Measurements from ENCODE around the gene MMP17. TPM values are rescaled to one million over a fixed set of nuclear protein-coding genes. Genes with fewer than 3 reads are reported as not detected.

Gene MMP17
- total and polyA plus RNA-seq, 2 of the 4 experiments (the other 2 are of a cell fraction): 1.4 to 11.8 TPM

DNA sequence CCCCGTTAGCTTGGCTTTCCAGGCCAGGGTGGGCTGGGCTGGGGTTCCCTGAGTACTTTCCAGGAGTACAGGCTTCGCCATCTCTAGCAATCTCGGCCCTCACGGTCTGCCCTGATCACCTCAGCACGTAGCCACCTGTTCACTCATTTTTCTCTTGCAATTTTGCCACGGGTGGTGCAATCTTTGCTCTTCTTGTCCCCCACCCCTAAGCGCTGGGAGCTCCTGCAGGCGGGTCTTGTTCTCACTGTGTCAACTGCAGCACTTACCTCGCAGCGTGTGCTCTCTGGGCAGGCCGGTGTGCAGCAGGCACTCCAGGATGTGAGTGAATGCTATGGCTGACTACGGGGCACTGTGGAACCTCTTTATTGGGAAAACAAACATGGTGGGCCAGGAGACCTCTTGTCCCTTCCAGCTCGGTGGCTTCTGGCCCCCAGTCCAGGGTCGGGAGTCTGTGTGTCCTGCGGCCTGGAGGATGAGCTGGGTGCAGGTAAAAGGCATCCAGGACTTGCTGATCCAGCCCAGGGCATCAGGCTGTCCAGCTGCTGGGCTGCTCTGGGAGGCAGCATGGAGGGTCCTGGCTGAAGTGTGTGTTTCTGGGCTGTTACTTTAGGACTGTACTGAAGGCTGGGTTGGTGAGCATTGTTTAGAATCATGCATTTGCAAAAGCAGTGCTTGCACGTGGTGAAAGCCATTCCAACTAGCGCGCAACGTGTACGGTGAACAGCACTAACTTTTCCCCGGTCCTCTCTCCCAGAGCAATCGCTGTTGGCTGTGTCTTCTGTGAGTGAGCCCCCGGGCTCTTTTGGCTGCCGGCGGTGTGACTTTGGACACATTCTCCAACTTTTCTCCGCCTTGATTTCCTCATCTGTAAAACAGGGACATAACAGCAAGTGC, 64.8 kb downstream of the MMP17 start:
- no peak overlapping the region for H3K18ac ChIP-seq (ENCODE audit: low read depth, low read length)
- WGBS, 2 experiments (ENCODE audit: extremely low coverage in 2 of 2, insufficient read length in 1 of 2): 71% methylated on average over 14 of the region's 26 CpGs; no CpG with 5 or more reads in 1 of the 2 experiments
- no peak overlapping the region for H4K91ac ChIP-seq (ENCODE audit: insufficient read depth, low read depth, low read length)
- dilution Hi-C loops (cut with HindIII; ENCODE audit: low sequenced_read_pairs, unreplicated experiment): no loop called here
- intact Hi-C loops (cut with micrococcal nuclease): no loop called here
- no peak overlapping the region for H2BK5ac ChIP-seq (ENCODE audit: low read depth, low read length, poor library complexity, severe bottlenecking)
- H3K14ac ChIP-seq (replicated peaks; ENCODE audit: low read depth, low read length): no peak overlapping the region
- H4K5ac ChIP-seq (ENCODE audit: low read depth, low read length): no peak overlapping the region
- H3K4me1 ChIP-seq (ENCODE audit: control insufficient read depth, insufficient read depth, low read length): peaks cover 10% of the 10 kb centered on the region
- peaks cover 10% of the 10 kb centered on the region; the same call in 1 of the 2 replicates for H3K36me3 ChIP-seq (ENCODE audit: control insufficient read depth, insufficient read depth, low read length)
- H4K20me1 ChIP-seq (ENCODE audit: insufficient read depth, low read length): peaks cover 18% of the 10 kb centered on the region
- H3K4me2 ChIP-seq (ENCODE audit: low read depth, low read length): no peak overlapping the region
- H3K9me3 ChIP-seq (ENCODE audit: control insufficient read depth, insufficient read depth, low read length): no peaks in the 10 kb centered on the region
- in situ Hi-C loops (cut with MboI; ENCODE audit: low sequenced_read_pairs): no loop called here
- ChIA-PET POLR2A (ENCODE audit: unreplicated experiment) (no interaction called here), CTCF (no interaction called here)
- H3K9me1 ChIP-seq (ENCODE audit: insufficient read depth, low read length): 0 out of 2 replicates have a peak, but pooled peaks cover 2% of the 10 kb centered on the region
- H2AK5ac ChIP-seq (ENCODE audit: low read depth, low read length): no peak overlapping the region
- H2AK9ac ChIP-seq (replicated peaks; ENCODE audit: low read depth, low read length, poor library complexity): no peak overlapping the region
- H2AFZ ChIP-seq (replicated peaks; ENCODE audit: low read length, poor library complexity): no peak overlapping the region
- ATAC-seq (ENCODE audit: low read depth) (no peak), DNase-seq (no peak)
- no peak overlapping the region for H3K9ac ChIP-seq (ENCODE audit: low read depth, low read length)
- no peak overlapping the region for H2BK15ac ChIP-seq (ENCODE audit: low read depth, low read length)
- H3K27ac ChIP-seq (ENCODE audit: insufficient read depth, low read length): no peak overlapping the region
- H3K56ac ChIP-seq (ENCODE audit: extremely low read depth, insufficient read depth, low read length): no peak overlapping the region
- BruUV-seq (replicated peaks): no TSS peak
- H3K23ac ChIP-seq (ENCODE audit: low read depth, low read length): no peak overlapping the region
- H3K79me1 ChIP-seq (ENCODE audit: low read depth in 1 of 2, low read length in 2 of 2): peaks cover 7 to 20% of the 10 kb centered on the region in 2 experiments
- H3K4ac ChIP-seq (ENCODE audit: low read depth, low read length): no peak overlapping the region
- H2BK120ac ChIP-seq (ENCODE audit: low read depth, low read length): no peak overlapping the region
- peaks cover 13% of the 10 kb centered on the region for H3K27me3 ChIP-seq (ENCODE audit: control insufficient read depth, insufficient read depth, low read length)
- H4K8ac ChIP-seq (ENCODE audit: low read depth in 2 of 2, low read length in 2 of 2): no peak overlapping the region
- no peak overlapping the region for H2BK20ac ChIP-seq (ENCODE audit: low read depth, low read length)
- H3K4me3 ChIP-seq (ENCODE audit: insufficient read depth, low read depth, low read length): no peak overlapping the region
- TF ChIP-seq, protein P1, sequence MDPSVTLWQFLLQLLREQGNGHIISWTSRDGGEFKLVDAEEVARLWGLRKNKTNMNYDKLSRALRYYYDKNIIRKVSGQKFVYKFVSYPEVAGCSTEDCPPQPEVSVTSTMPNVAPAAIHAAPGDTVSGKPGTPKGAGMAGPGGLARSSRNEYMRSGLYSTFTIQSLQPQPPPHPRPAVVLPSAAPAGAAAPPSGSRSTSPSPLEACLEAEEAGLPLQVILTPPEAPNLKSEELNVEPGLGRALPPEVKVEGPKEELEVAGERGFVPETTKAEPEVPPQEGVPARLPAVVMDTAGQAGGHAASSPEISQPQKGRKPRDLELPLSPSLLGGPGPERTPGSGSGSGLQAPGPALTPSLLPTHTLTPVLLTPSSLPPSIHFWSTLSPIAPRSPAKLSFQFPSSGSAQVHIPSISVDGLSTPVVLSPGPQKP (IDR thresholded peaks at IDR 0.05; ENCODE audit: borderline replicate concordance, low read depth, low read length): no peak
- no peak for TF ChIP-seq RAD21 (IDR thresholded peaks at IDR 0.05; ENCODE audit: low read length)
- TF ChIP-seq CEBPB (IDR thresholded peaks at IDR 0.05; ENCODE audit: low read depth, low read length): no peak
- no peak for TF ChIP-seq FOS (IDR thresholded peaks at IDR 0.05; ENCODE audit: low read depth, low read length)
- TF ChIP-seq, protein P2, sequence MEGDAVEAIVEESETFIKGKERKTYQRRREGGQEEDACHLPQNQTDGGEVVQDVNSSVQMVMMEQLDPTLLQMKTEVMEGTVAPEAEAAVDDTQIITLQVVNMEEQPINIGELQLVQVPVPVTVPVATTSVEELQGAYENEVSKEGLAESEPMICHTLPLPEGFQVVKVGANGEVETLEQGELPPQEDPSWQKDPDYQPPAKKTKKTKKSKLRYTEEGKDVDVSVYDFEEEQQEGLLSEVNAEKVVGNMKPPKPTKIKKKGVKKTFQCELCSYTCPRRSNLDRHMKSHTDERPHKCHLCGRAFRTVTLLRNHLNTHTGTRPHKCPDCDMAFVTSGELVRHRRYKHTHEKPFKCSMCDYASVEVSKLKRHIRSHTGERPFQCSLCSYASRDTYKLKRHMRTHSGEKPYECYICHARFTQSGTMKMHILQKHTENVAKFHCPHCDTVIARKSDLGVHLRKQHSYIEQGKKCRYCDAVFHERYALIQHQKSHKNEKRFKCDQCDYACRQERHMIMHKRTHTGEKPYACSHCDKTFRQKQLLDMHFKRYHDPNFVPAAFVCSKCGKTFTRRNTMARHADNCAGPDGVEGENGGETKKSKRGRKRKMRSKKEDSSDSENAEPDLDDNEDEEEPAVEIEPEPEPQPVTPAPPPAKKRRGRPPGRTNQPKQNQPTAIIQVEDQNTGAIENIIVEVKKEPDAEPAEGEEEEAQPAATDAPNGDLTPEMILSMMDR (conservative IDR thresholded peaks at IDR 0.05; ENCODE audit: low read depth, low read length): no peak
- no peak for TF ChIP-seq RCOR1 (IDR thresholded peaks at IDR 0.05; ENCODE audit: insufficient replicate concordance, low read length)
- no peak for TF ChIP-seq MXI1 (IDR thresholded peaks at IDR 0.05; ENCODE audit: borderline replicate concordance, low read depth, low read length)
- TF ChIP-seq MAFK (IDR thresholded peaks at IDR 0.05; ENCODE audit: low read depth, low read length): no peak
- TF ChIP-seq POLR2A (IDR thresholded peaks at IDR 0.05; ENCODE audit: low read depth, low read length): no peak
- TF ChIP-seq MAZ (IDR thresholded peaks at IDR 0.05; ENCODE audit: borderline replicate concordance, low read depth, low read length): no peak
- TF ChIP-seq NFE2L2 (IDR thresholded peaks at IDR 0.05; ENCODE audit: low read depth, low read length): no peak
- TF ChIP-seq BHLHE40 (IDR thresholded peaks at IDR 0.05; ENCODE audit: low read depth, low read length): no peak
- TF ChIP-seq SMC3 (IDR thresholded peaks at IDR 0.05; ENCODE audit: low read depth, low read length): no peak
- no peak for TF ChIP-seq RFX5 (IDR thresholded peaks at IDR 0.05; ENCODE audit: low read depth, low read length)
- TF ChIP-seq, protein P3, sequence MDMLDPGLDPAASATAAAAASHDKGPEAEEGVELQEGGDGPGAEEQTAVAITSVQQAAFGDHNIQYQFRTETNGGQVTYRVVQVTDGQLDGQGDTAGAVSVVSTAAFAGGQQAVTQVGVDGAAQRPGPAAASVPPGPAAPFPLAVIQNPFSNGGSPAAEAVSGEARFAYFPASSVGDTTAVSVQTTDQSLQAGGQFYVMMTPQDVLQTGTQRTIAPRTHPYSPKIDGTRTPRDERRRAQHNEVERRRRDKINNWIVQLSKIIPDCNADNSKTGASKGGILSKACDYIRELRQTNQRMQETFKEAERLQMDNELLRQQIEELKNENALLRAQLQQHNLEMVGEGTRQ (IDR thresholded peaks at IDR 0.05; ENCODE audit: low read depth, low read length): no peak
